IMR-90 (cell line): Measurements from ENCODE around the gene TLX1. TPM values are rescaled to one million over a fixed set of nuclear protein-coding genes. Genes with fewer than 3 reads are reported as not detected.

Experiments
- ATAC-seq: fragments of 200-7000 bp; cut with Tn5 transposase; 2 replicates; pipeline ENCODE4 v1.9.1; 2020; ENCODE audit warnings: low read depth, mild to moderate bottlenecking, moderate library complexity
- BruUV-seq: library from RNA; stranded (reverse); fragments of 400-500 nt; replicated peaks from 2 replicates; lab custom pipeline; 2021; lab: Mats Ljungman, UMichigan
- CTCF ChIA-PET: fragments of 300-600 bp; formaldehyde crosslinking; extraction: SDS; loops from one replicate; lab custom pipeline; 2021; ENCODE audit warnings: antibody characterized with exemption; lab: Yijun Ruan, JAX
- POLR2A ChIA-PET: fragments of 300-600 bp; sonication (Branson Sonifier 250); formaldehyde crosslinking; loops from one replicate; lab custom pipeline; 2022; ENCODE audit warnings: antibody characterized with exemption; ENCODE audit not compliant: unreplicated experiment; lab: Charles Lee
- DNase-seq: peaks from one replicate; pipeline ENCODE4 v3.0.0; 2013
- H2AFZ ChIP-seq: replicated peaks from 2 replicates; pipeline ENCODE3; 2013; ENCODE audit warnings: low read length, mild to moderate bottlenecking; ENCODE audit not compliant: poor library complexity
- H2AK5ac ChIP-seq: 2 replicates; pipeline ENCODE4 v1.6.1; 2013; ENCODE audit warnings: low read depth, low read length, inconsistent platforms
- H2AK9ac ChIP-seq: replicated peaks from 2 replicates; pipeline ENCODE3; 2013; ENCODE audit warnings: mild to moderate bottlenecking, low read depth, low read length, moderate library complexity; ENCODE audit not compliant: poor library complexity
- H2BK120ac ChIP-seq: 2 replicates; pipeline ENCODE4 v1.6.1; 2013; ENCODE audit warnings: low read depth, low read length, inconsistent platforms
- H2BK15ac ChIP-seq: 3 replicates; pipeline ENCODE4 v1.6.1; 2013; ENCODE audit warnings: low read depth, low read length, inconsistent platforms
- H2BK20ac ChIP-seq: 2 replicates; pipeline ENCODE4 v1.6.1; 2013; ENCODE audit warnings: low read depth, mild to moderate bottlenecking, inconsistent platforms, low read length, moderate library complexity
- H2BK5ac ChIP-seq: 2 replicates; pipeline ENCODE4 v1.6.1; 2013; ENCODE audit warnings: mild to moderate bottlenecking, low read depth, low read length, inconsistent platforms; ENCODE audit not compliant: poor library complexity, severe bottlenecking
- H3K14ac ChIP-seq: replicated peaks from 2 replicates; pipeline ENCODE4 v1.6.1; 2013; ENCODE audit warnings: low read depth, low read length, inconsistent platforms
- H3K18ac ChIP-seq: 2 replicates; pipeline ENCODE4 v1.6.1; 2013; ENCODE audit warnings: low read depth, low read length, control low read depth
- H3K23ac ChIP-seq: 2 replicates; pipeline ENCODE4 v1.6.1; 2013; ENCODE audit warnings: low read depth, low read length, inconsistent platforms
- H3K27ac ChIP-seq: 2 replicates; pipeline ENCODE4 v1.5.1; 2013; ENCODE audit warnings: mild to moderate bottlenecking, control low read depth, low read length; ENCODE audit not compliant: insufficient read depth
- H3K27me3 ChIP-seq: 2 replicates; pipeline ENCODE4 v1.6.1; 2013; ENCODE audit warnings: low read length; ENCODE audit not compliant: control insufficient read depth, insufficient read depth
- H3K36me3 ChIP-seq: 2 replicates; pipeline ENCODE4 v1.6.1; 2013; ENCODE audit warnings: low read length, mixed read lengths; ENCODE audit not compliant: control insufficient read depth, insufficient read depth
- H3K4ac ChIP-seq: 2 replicates; pipeline ENCODE4 v1.6.1; 2013; ENCODE audit warnings: low read depth, low read length, inconsistent platforms
- H3K4me1 ChIP-seq: 2 replicates; pipeline ENCODE4 v1.6.1; 2013; ENCODE audit warnings: low read length, mixed read lengths; ENCODE audit not compliant: control insufficient read depth, insufficient read depth
- H3K4me2 ChIP-seq: 2 replicates; pipeline ENCODE4 v1.6.1; 2013; ENCODE audit warnings: low read depth, mild to moderate bottlenecking, control low read depth, low read length, moderate library complexity
- H3K4me3 ChIP-seq: 2 replicates; pipeline ENCODE4 v1.5.1; 2013; ENCODE audit warnings: low read depth, mild to moderate bottlenecking, control low read depth, low read length, moderate library complexity; ENCODE audit not compliant: insufficient read depth
- H3K56ac ChIP-seq: 2 replicates; pipeline ENCODE4 v1.6.1; 2013; ENCODE audit warnings: low read length, inconsistent platforms; ENCODE audit not compliant: insufficient read depth; ENCODE audit errors: extremely low read depth
- H3K79me1 ChIP-seq, 2 experiments: 2 replicates each; pipeline ENCODE4 v1.6.1; 2013; ENCODE audit warnings: low read length in 2 of 2, inconsistent platforms in 1 of 2, low read depth in 1 of 2
- H3K9ac ChIP-seq: 2 replicates; pipeline ENCODE4 v1.6.1; 2013; ENCODE audit warnings: low read depth, low read length, control low read depth
- H3K9me1 ChIP-seq: 2 replicates; pipeline ENCODE4 v1.6.1; 2013; ENCODE audit warnings: low read length, inconsistent platforms; ENCODE audit not compliant: insufficient read depth
- H3K9me3 ChIP-seq: 2 replicates; pipeline ENCODE4 v1.6.1; 2013; ENCODE audit warnings: low read length; ENCODE audit not compliant: control insufficient read depth, insufficient read depth
- H4K20me1 ChIP-seq: 2 replicates; pipeline ENCODE4 v1.6.1; 2013; ENCODE audit warnings: low read length, inconsistent platforms; ENCODE audit not compliant: insufficient read depth
- H4K5ac ChIP-seq: 2 replicates; pipeline ENCODE4 v1.6.1; 2013; ENCODE audit warnings: mild to moderate bottlenecking, low read depth, low read length, control low read depth
- H4K8ac ChIP-seq, 2 experiments: 2 replicates each; pipeline ENCODE4 v1.6.1; 2013; ENCODE audit warnings: low read depth in 2 of 2, low read length in 2 of 2, control low read depth in 1 of 2, inconsistent platforms in 1 of 2
- H4K91ac ChIP-seq: 2 replicates; pipeline ENCODE4 v1.6.1; 2013; ENCODE audit warnings: low read depth, low read length, inconsistent platforms; ENCODE audit not compliant: insufficient read depth
- BHLHE40 ChIP-seq: fragments of 150-350 bp; IDR thresholded peaks from 2 replicates; pipeline ENCODE4 v1.6.1; 2016; ENCODE audit warnings: mild to moderate bottlenecking, low read depth, low read length
- CEBPB ChIP-seq: IDR thresholded peaks from 2 replicates; pipeline ENCODE4 v1.6.1; 2012; ENCODE audit warnings: low read depth, low read length, improper control_type of control experiment
- CHD1 ChIP-seq: IDR thresholded peaks from 2 replicates; pipeline ENCODE4 v1.6.1; 2012; ENCODE audit warnings: low read depth, low read length, improper control_type of control experiment
- FOS ChIP-seq: fragments of 150-350 bp; IDR thresholded peaks from 2 replicates; pipeline ENCODE4 v1.6.1; 2016; ENCODE audit warnings: low read depth, low read length
- MAFK ChIP-seq: IDR thresholded peaks from 2 replicates; pipeline ENCODE4 v1.6.1; 2012; ENCODE audit warnings: low read depth, low read length, improper control_type of control experiment
- MAZ ChIP-seq: IDR thresholded peaks from 2 replicates; pipeline ENCODE4 v1.6.1; 2012; ENCODE audit warnings: low read depth, mild to moderate bottlenecking, low read length, improper control_type of control experiment, moderate library complexity, borderline replicate concordance
- MXI1 ChIP-seq: IDR thresholded peaks from 2 replicates; pipeline ENCODE4 v1.6.1; 2012; ENCODE audit warnings: low read depth, mild to moderate bottlenecking, low read length, moderate library complexity, borderline replicate concordance
- NFE2L2 ChIP-seq: fragments of 150-350 bp; IDR thresholded peaks from 2 replicates; pipeline ENCODE4 v1.6.1; 2016; ENCODE audit warnings: low read depth, mild to moderate bottlenecking, low read length
- POLR2A ChIP-seq: IDR thresholded peaks from 2 replicates; pipeline ENCODE4 v1.6.1; 2012; ENCODE audit warnings: mild to moderate bottlenecking, low read depth, low read length
- RAD21 ChIP-seq: IDR thresholded peaks from 2 replicates; pipeline ENCODE4 v1.6.1; 2012; ENCODE audit warnings: low read length, improper control_type of control experiment
- RCOR1 ChIP-seq: IDR thresholded peaks from 2 replicates; pipeline ENCODE4 v1.6.1; 2012; ENCODE audit warnings: mild to moderate bottlenecking, low read length, improper control_type of control experiment; ENCODE audit not compliant: insufficient replicate concordance
- RFX5 ChIP-seq: IDR thresholded peaks from 2 replicates; pipeline ENCODE4 v1.8.0; 2012; ENCODE audit warnings: low read depth, mild to moderate bottlenecking, low read length, moderate library complexity
- SMC3 ChIP-seq: fragments of 150-350 bp; IDR thresholded peaks from 2 replicates; pipeline ENCODE4 v1.6.1; 2016; ENCODE audit warnings: low read depth, mild to moderate bottlenecking, antibody characterized with exemption, low read length, moderate library complexity
- WGBS, 2 experiments: methylation state at CpG; one replicate each; pipeline versions ENCODE4 v1.1.5 to v1.1.7; 2013; ENCODE audit warnings: missing lambda C conversion rate in 2 of 2; ENCODE audit not compliant: insufficient read length in 1 of 2; ENCODE audit errors: extremely low coverage in 2 of 2; 5-methylcytosine and 5-hydroxymethylcytosine counted together
- dilution Hi-C: fragments of 300-500 bp; cut with HindIII; formaldehyde crosslinking; loops from one replicate; pipeline ENCODE4 v1.14.3; 2018; ENCODE audit warnings: low sequenced_read_pairs; ENCODE audit not compliant: unreplicated experiment
- in situ Hi-C: fragments of 300-500 bp; cut with MboI; formaldehyde crosslinking; loops from 3 replicates; pipeline ENCODE4 v1.14.3; 2019; ENCODE audit warnings: low sequenced_read_pairs, inconsistent platforms, mixed read lengths
- intact Hi-C: fragments of 100-400 bp; cut with micrococcal nuclease; formaldehyde crosslinking; loops from 2 replicates; pipeline ENCODE4 v1.10.0; 2022
- polyA plus RNA-seq, 3 experiments: library from polyadenylated mRNA; depleted of rRNA; stranded (reverse); fragments of >200 nt; gene quantifications; 2 replicates each; pipeline ENCODE4 v1.2.3, GENCODE V29; 2012; ENCODE audit warnings: low replicate concordance in 1 of 3
- total RNA-seq: library from RNA; depleted of rRNA; stranded (reverse); fragments of >200 nt; gene quantifications from 2 replicates; pipeline ENCODE4 v1.2.3, GENCODE V29; 2012
- TF ChIP-seq, protein P1 (sequence below): conservative IDR thresholded peaks from 2 replicates; pipeline ENCODE4 v1.5.1; 2012; ENCODE audit warnings: mild to moderate bottlenecking, low read depth, low read length, improper control_type of control experiment
- TF ChIP-seq, protein P2 (sequence below): fragments of 150-350 bp; IDR thresholded peaks from 2 replicates; pipeline ENCODE4 v1.6.1; 2016; ENCODE audit warnings: low read depth, mild to moderate bottlenecking, low read length, moderate library complexity, borderline replicate concordance

TLX1 gene
- total and polyA plus RNA-seq, 2 of the 4 experiments (the other 2 are of a cell fraction) = not detected

DNA sequence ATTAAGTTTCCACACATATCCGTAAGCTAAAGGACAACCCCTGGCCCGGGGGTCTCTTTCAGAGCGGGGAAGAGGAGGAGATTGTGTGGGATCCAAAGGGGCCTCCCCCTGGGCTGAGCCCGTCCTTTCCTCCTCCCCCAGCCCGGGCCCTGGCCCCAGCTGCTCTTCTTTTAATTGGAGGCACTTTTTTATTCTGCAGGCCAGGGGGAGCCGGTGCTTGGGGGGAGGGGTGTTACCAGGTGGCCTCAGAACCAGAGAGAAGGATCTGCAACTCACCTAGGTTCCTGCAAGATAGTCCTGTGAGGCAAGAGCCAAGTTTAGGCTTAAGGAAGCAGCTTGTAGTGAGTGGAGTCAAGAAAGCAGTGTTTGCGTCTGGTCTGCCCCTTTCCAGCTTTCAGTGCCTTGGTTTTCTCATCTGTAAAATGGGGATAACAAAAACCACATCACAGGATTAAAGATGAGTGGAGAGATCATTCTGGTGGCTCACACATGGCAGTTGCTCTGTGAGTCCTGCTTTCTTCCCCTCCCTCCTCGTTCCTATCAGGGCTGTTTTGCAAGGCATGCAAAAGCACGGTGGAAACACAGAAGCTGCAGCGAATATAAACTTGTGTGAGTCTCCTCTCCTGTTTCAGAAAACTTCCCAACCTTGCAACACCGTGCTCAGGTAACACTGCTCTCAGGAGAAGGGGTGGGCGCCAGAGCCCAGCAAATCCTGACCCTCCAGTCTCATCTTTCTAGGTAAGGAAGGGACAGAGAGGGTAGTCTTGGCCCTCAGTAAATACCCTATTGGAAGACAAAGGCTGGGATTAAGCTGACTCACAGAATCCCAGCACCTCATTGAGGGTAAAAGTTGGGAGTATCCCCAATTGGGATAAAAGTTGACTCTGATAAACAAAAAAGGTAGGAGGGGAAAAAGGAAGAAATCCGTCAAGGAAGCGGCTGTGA, 4.1 kb upstream of the TLX1 start:
- H4K8ac ChIP-seq = no peak overlapping the region
- no peak overlapping the region for H3K4ac ChIP-seq
- H2AK9ac ChIP-seq = no peak overlapping the region
- no peak overlapping the region for H2AFZ ChIP-seq
- POLR2A ChIA-PET = interaction anchor here (0.6 kb wide), 1 partner anchor 1847 kb away, joined by 3 read pairs; no protein-coding TSS in a partner anchor
- no peak overlapping the region for H4K5ac ChIP-seq
- H3K23ac ChIP-seq = no peak overlapping the region
- H3K27ac ChIP-seq = no peak overlapping the region
- no peaks in the 10 kb centered on the region for H3K79me1 ChIP-seq
- no peak overlapping the region for H4K91ac ChIP-seq
- H3K4me2 ChIP-seq = no peak overlapping the region
- H3K14ac ChIP-seq = no peak overlapping the region
- in situ Hi-C loops = no loop called here
- no peak overlapping the region for H3K4me3 ChIP-seq
- CTCF ChIA-PET = interaction anchor here (0.5 to 2.0 kb wide), 3 partner anchors 15 to 1161 kb away, joined by 3 to 9 read pairs (median 4); no protein-coding TSS in a partner anchor
- peaks cover 8% of the 10 kb centered on the region; the same call in 1 of the 2 replicates for H4K20me1 ChIP-seq
- no peak for ATAC-seq
- intact Hi-C loops = no loop called here
- peaks cover 2% of the 10 kb centered on the region for H3K9me3 ChIP-seq
- H2BK5ac ChIP-seq = no peak overlapping the region
- no TSS peak for BruUV-seq
- H2BK120ac ChIP-seq = no peak overlapping the region
- H3K27me3 ChIP-seq = peaks cover 95% of the 10 kb centered on the region
- no peaks in the 10 kb centered on the region for H3K4me1 ChIP-seq
- 0 out of 2 replicates have a peak, but pooled peaks cover 5% of the 10 kb centered on the region for H3K9me1 ChIP-seq
- no peak overlapping the region for H2BK15ac ChIP-seq
- DNase-seq = no peak
- H3K9ac ChIP-seq = no peak overlapping the region
- no peaks in the 10 kb centered on the region for H3K36me3 ChIP-seq
- 0% methylated on average over 1 of the region's 14 CpGs; no CpG with 5 or more reads in 1 of the 2 experiments for WGBS, 2 experiments
- no peak overlapping the region for H3K18ac ChIP-seq
- H2AK5ac ChIP-seq = no peak overlapping the region
- no peak overlapping the region for H2BK20ac ChIP-seq
- H3K56ac ChIP-seq = no peak overlapping the region
- dilution Hi-C loops = no loop called here
- TF ChIP-seq MAZ = no peak
- no peak for TF ChIP-seq MAFK
- no peak for TF ChIP-seq POLR2A
- no peak for TF ChIP-seq FOS
- TF ChIP-seq RAD21 = no peak
- TF ChIP-seq, protein P1, sequence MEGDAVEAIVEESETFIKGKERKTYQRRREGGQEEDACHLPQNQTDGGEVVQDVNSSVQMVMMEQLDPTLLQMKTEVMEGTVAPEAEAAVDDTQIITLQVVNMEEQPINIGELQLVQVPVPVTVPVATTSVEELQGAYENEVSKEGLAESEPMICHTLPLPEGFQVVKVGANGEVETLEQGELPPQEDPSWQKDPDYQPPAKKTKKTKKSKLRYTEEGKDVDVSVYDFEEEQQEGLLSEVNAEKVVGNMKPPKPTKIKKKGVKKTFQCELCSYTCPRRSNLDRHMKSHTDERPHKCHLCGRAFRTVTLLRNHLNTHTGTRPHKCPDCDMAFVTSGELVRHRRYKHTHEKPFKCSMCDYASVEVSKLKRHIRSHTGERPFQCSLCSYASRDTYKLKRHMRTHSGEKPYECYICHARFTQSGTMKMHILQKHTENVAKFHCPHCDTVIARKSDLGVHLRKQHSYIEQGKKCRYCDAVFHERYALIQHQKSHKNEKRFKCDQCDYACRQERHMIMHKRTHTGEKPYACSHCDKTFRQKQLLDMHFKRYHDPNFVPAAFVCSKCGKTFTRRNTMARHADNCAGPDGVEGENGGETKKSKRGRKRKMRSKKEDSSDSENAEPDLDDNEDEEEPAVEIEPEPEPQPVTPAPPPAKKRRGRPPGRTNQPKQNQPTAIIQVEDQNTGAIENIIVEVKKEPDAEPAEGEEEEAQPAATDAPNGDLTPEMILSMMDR = no peak
- no peak for TF ChIP-seq CHD1
- TF ChIP-seq, protein P2, sequence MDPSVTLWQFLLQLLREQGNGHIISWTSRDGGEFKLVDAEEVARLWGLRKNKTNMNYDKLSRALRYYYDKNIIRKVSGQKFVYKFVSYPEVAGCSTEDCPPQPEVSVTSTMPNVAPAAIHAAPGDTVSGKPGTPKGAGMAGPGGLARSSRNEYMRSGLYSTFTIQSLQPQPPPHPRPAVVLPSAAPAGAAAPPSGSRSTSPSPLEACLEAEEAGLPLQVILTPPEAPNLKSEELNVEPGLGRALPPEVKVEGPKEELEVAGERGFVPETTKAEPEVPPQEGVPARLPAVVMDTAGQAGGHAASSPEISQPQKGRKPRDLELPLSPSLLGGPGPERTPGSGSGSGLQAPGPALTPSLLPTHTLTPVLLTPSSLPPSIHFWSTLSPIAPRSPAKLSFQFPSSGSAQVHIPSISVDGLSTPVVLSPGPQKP = no peak
- no peak for TF ChIP-seq MXI1
- no peak for TF ChIP-seq CEBPB
- TF ChIP-seq RFX5 = no peak
- no peak for TF ChIP-seq RCOR1
- no peak for TF ChIP-seq SMC3
- no peak for TF ChIP-seq BHLHE40
- no peak for TF ChIP-seq NFE2L2
